Measurements from ENCODE around the gene SPECC1. TPM values are rescaled to one million over a fixed set of nuclear protein-coding genes. Genes with fewer than 3 reads are reported as not detected.

SPECC1 gene
- total and polyA plus RNA-seq, 2 donors (not counting 1 experiment from before 2014, with no cell fraction given), result 13.4 to 30.9 TPM

DNA sequence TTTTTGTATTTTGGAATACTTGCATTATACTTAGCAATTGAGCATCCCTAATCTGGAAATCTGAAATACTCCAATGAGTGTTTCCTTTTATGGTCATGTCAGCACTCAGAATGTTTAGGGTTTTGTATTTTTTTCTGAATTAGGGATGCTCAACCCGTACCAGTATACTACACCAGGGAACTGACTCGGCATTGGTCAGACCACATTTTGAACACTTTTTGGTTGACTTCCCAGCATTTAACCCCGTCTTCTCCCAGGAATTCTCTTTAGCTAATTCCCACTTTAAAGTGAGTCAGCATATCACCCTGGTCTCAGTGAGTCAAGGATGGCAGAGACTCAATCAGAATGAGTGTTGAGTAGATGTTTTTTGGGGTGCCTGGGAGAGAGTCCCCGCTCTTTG lies 177.9 kb downstream of the SPECC1 start:
- no peak overlapping the region for H3K27ac ChIP-seq (ENCODE audit: insufficient read depth, low read length)
- no peak overlapping the region for H3K9ac ChIP-seq (ENCODE audit: insufficient read depth, low read length)
- TF ChIP-seq CTCF (conservative IDR thresholded peaks at IDR 0.05 in 1 of 2, IDR thresholded peaks at IDR 0.05 in 1 of 2; ENCODE audit: low read depth in 1 of 2, low read length in 2 of 2) (no peak), EZH2 (IDR thresholded peaks at IDR 0.05; ENCODE audit: low read length, missing control alignments) (no peak)
- no peak overlapping the region for H3K4me3 ChIP-seq (replicated peaks in 1 of 4; ENCODE audit: control extremely low read depth in 1 of 4, insufficient read depth in 1 of 4, low read depth in 3 of 4, low read length in 4 of 4)
- H3K27me3 ChIP-seq (ENCODE audit: control insufficient read depth, insufficient read depth, low read length), result no peaks in the 10 kb centered on the region
- peaks cover 22% of the 10 kb centered on the region for H3K4me1 ChIP-seq (ENCODE audit: control insufficient read depth, extremely low read depth, insufficient read depth, low read length)
- DNase-seq (ENCODE audit: low read depth in 2 of 2), result peak; percentile 42 to 89
- no peaks in the 10 kb centered on the region for H4K20me1 ChIP-seq (ENCODE audit: control insufficient read depth, extremely low read depth, insufficient read depth, low read length)
- no peaks in the 10 kb centered on the region for H3K36me3 ChIP-seq (ENCODE audit: control insufficient read depth, insufficient read depth, low read length)
- no peaks in the 10 kb centered on the region for H3K9me3 ChIP-seq (ENCODE audit: control insufficient read depth, insufficient read depth, low read depth, low read length)
- H3K4me2 ChIP-seq (ENCODE audit: extremely low read depth, insufficient read depth, low read length), result peak overlapping the region; percentile 57
- H2AFZ ChIP-seq (ENCODE audit: low read length), result no peak overlapping the region
- no peaks in the 10 kb centered on the region for H3K79me2 ChIP-seq (ENCODE audit: control insufficient read depth, insufficient read depth, low read length)

GRCh38 chr17:20189302-20189701 lies 180.1 kb downstream of the SPECC1 start:
- Histone ChIP-seq H2AFZ (ENCODE audit: low read length) (no peak overlapping the region), H3K36me3 (ENCODE audit: control insufficient read depth, insufficient read depth, low read length) (no peaks in the 10 kb centered on the region), H3K9ac (ENCODE audit: insufficient read depth, low read length) (no peak overlapping the region), H3K27ac (ENCODE audit: insufficient read depth, low read length) (no peak overlapping the region), H4K20me1 (ENCODE audit: control insufficient read depth, extremely low read depth, insufficient read depth, low read length) (no peaks in the 10 kb centered on the region), H3K79me2 (ENCODE audit: control insufficient read depth, insufficient read depth, low read length) (no peaks in the 10 kb centered on the region), H3K4me3 (replicated peaks in 1 of 4; ENCODE audit: control extremely low read depth in 1 of 4, insufficient read depth in 1 of 4, low read depth in 3 of 4, low read length in 4 of 4) (no peak overlapping the region), H3K4me2 (ENCODE audit: extremely low read depth, insufficient read depth, low read length) (no peak overlapping the region), H3K27me3 (ENCODE audit: control insufficient read depth, insufficient read depth, low read length) (no peaks in the 10 kb centered on the region), H3K4me1 (ENCODE audit: control insufficient read depth, extremely low read depth, insufficient read depth, low read length) (peaks cover 22% of the 10 kb centered on the region), H3K9me3 (ENCODE audit: control insufficient read depth, insufficient read depth, low read depth, low read length) (no peaks in the 10 kb centered on the region)
- no peak for TF ChIP-seq CTCF (conservative IDR thresholded peaks at IDR 0.05 in 1 of 2, IDR thresholded peaks at IDR 0.05 in 1 of 2; ENCODE audit: low read depth in 1 of 2, low read length in 2 of 2)
- TF ChIP-seq EZH2 (IDR thresholded peaks at IDR 0.05; ENCODE audit: low read length, missing control alignments), result no peak
- DNase-seq (ENCODE audit: low read depth in 2 of 2), result peak in 1 of 2 donors; percentile 87

DNA sequence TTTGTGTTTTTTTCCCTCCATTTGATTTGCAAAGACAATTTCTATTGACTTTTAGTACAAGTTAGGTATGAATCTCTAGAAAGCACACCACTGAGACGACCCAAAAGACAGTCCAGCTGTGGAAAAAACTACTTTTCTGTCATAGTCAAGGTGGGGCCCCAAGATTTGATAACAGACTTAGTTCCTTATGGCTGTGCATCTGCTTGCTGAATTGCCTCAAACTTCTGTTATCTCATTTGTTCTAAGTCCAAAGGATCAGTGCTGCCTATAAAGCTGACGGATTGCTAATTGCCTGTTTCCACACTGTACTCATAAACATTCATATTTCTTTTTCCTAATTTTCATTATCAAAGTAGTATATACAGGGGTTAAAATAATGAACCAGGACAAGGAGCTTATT lies 180.8 kb downstream of the SPECC1 start:
- Histone ChIP-seq H3K4me3 (replicated peaks in 1 of 4; ENCODE audit: control extremely low read depth in 1 of 4, insufficient read depth in 1 of 4, low read depth in 3 of 4, low read length in 4 of 4) (no peak overlapping the region), H3K36me3 (ENCODE audit: control insufficient read depth, insufficient read depth, low read length) (no peaks in the 10 kb centered on the region), H3K27me3 (ENCODE audit: control insufficient read depth, insufficient read depth, low read length) (no peaks in the 10 kb centered on the region), H3K79me2 (ENCODE audit: control insufficient read depth, insufficient read depth, low read length) (no peaks in the 10 kb centered on the region), H3K4me1 (ENCODE audit: control insufficient read depth, extremely low read depth, insufficient read depth, low read length) (peaks cover 22% of the 10 kb centered on the region), H3K4me2 (ENCODE audit: extremely low read depth, insufficient read depth, low read length) (no peak overlapping the region), H3K9ac (ENCODE audit: insufficient read depth, low read length) (no peak overlapping the region), H3K9me3 (ENCODE audit: control insufficient read depth, insufficient read depth, low read depth, low read length) (no peaks in the 10 kb centered on the region), H4K20me1 (ENCODE audit: control insufficient read depth, extremely low read depth, insufficient read depth, low read length) (no peaks in the 10 kb centered on the region), H2AFZ (ENCODE audit: low read length) (no peak overlapping the region), H3K27ac (ENCODE audit: insufficient read depth, low read length) (no peak overlapping the region)
- no peak for DNase-seq (ENCODE audit: low read depth in 2 of 2)
- TF ChIP-seq EZH2 (IDR thresholded peaks at IDR 0.05; ENCODE audit: low read length, missing control alignments) (no peak), CTCF (conservative IDR thresholded peaks at IDR 0.05 in 1 of 2, IDR thresholded peaks at IDR 0.05 in 1 of 2; ENCODE audit: low read depth in 1 of 2, low read length in 2 of 2) (no peak)

Measured in fibroblast of lung (primary cell).